B cell (primary cell): Measurements from ENCODE around the gene JAK2. TPM values are rescaled to one million over a fixed set of nuclear protein-coding genes. Genes with fewer than 3 reads are reported as not detected.

Source experiments
- ATAC-seq: fragments of 200-7000 bp; cut with Tn5 transposase; one replicate; pipeline ENCODE4 v1.10.0; 2021; ENCODE audit warnings: low read depth, mild to moderate bottlenecking, moderate number of reproducible peaks, moderate library complexity
- CTCF ChIA-PET: fragments of 350-600 bp; sonication (Branson Sonifier 250); formaldehyde crosslinking; loops from one replicate; lab custom pipeline; 2021; ENCODE audit warnings: antibody characterized with exemption, inconsistent platforms; lab: Charles Lee
- POLR2A ChIA-PET: fragments of 350-600 bp; sonication (Branson Sonifier 250); formaldehyde crosslinking; loops from one replicate; lab custom pipeline; 2021; ENCODE audit warnings: antibody characterized with exemption; lab: Charles Lee
- DNase-seq: peaks from one replicate; pipeline ENCODE4 v3.0.0; 2013
- H2AFZ ChIP-seq: 2 replicates; pipeline ENCODE4 v1.6.1; 2012; ENCODE audit warnings: mild to moderate bottlenecking, low read depth, low read length; ENCODE audit not compliant: insufficient read depth, poor library complexity, severe bottlenecking
- H3K27ac ChIP-seq, 2 donors: 1 replicate in 1 of 2; 2 replicates in 1 of 2; pipeline ENCODE4 v1.5.1; 2012 to 2013; ENCODE audit warnings: low read length in 2 of 2, mild to moderate bottlenecking in 2 of 2, moderate library complexity in 1 of 2
- H3K27me3 ChIP-seq, 4 experiments: fragments of 200-600 bp in 1 of 4; sonication (generic) in 1 of 4; replicated peaks in 1 of 4; 1 replicate in 2 of 4; 2 replicates in 2 of 4; pipeline versions ENCODE4 v1.6.1 to v1.7.0; 2013 to 2016; ENCODE audit warnings: low read length in 3 of 4, mild to moderate bottlenecking in 2 of 4, mixed read lengths in 1 of 4, moderate library complexity in 1 of 4; ENCODE audit not compliant: insufficient read depth in 4 of 4, control insufficient read depth in 3 of 4; ENCODE audit errors: control extremely low read depth in 1 of 4
- H3K36me3 ChIP-seq, 2 experiments: replicated peaks in 1 of 2; 1 replicate in 1 of 2; 2 replicates in 1 of 2; pipeline versions ENCODE4 v1.6.1 to v1.7.1; 2013; ENCODE audit warnings: low read length in 1 of 2; ENCODE audit not compliant: insufficient read depth in 2 of 2, control insufficient read depth in 1 of 2; ENCODE audit errors: control extremely low read depth in 1 of 2, extremely low read depth in 1 of 2
- H3K4me1 ChIP-seq, 2 donors: fragments of 200-600 bp in 1 of 2; sonication (generic) in 1 of 2; 1 replicate in 1 of 2; 2 replicates in 1 of 2; pipeline versions ENCODE4 v1.5.1 to v1.6.1; 2013 to 2017; ENCODE audit warnings: low read length in 2 of 2; ENCODE audit not compliant: control insufficient read depth in 2 of 2, insufficient read depth in 2 of 2
- H3K4me2 ChIP-seq: replicated peaks from 2 replicates; pipeline ENCODE3; 2012; ENCODE audit warnings: mild to moderate bottlenecking, low read depth, low read length; ENCODE audit not compliant: poor library complexity, severe bottlenecking
- H3K4me3 ChIP-seq, 5 experiments: fragments of 200-600 bp in 1 of 5; sonication (generic) in 1 of 5; 1 replicate in 3 of 5; 2 replicates in 2 of 5; pipeline versions ENCODE4 v1.5.1 to v1.7.0; 2011 to 2016; ENCODE audit warnings: low read length in 4 of 5, mild to moderate bottlenecking in 4 of 5, low read depth in 2 of 5, control low read depth in 1 of 5, moderate library complexity in 1 of 5; ENCODE audit not compliant: insufficient read depth in 1 of 5; ENCODE audit errors: control extremely low read depth in 1 of 5, extremely low read depth in 1 of 5
- H3K79me2 ChIP-seq: fragments of 200-600 bp; sonication (generic); one replicate; pipeline ENCODE4 v1.6.0; 2016; ENCODE audit warnings: low read length; ENCODE audit not compliant: control insufficient read depth, insufficient read depth
- H3K9ac ChIP-seq: fragments of 200-600 bp; sonication (generic); 2 replicates; pipeline ENCODE4 v1.6.1; 2017; ENCODE audit warnings: mild to moderate bottlenecking, low read length, moderate library complexity
- H3K9me3 ChIP-seq, 3 donors: one replicate each; pipeline versions ENCODE4 v1.6.1 to v1.7.1; 2013; ENCODE audit warnings: low read length in 2 of 3; ENCODE audit not compliant: control insufficient read depth in 2 of 3, insufficient read depth in 1 of 3; ENCODE audit errors: control extremely low read depth in 1 of 3
- H4K20me1 ChIP-seq: 2 replicates; pipeline ENCODE4 v1.6.0; 2012; ENCODE audit warnings: mild to moderate bottlenecking, low read length; ENCODE audit not compliant: insufficient read depth, control insufficient read depth, poor library complexity, severe bottlenecking
- H3K27ac Mint-ChIP-seq: one replicate; pipeline ENCODE4 v1.8.0; 2021; ENCODE audit warnings: mixed read lengths
- H3K27me3 Mint-ChIP-seq: one replicate; pipeline ENCODE4 v1.8.0; 2021; ENCODE audit warnings: mixed read lengths
- H3K4me1 Mint-ChIP-seq: one replicate; pipeline ENCODE4 v1.8.0; 2021; ENCODE audit warnings: mixed read lengths
- H3K4me3 Mint-ChIP-seq: one replicate; pipeline ENCODE4 v1.8.0; 2021; ENCODE audit warnings: mixed read lengths
- H3K9me3 Mint-ChIP-seq: one replicate; pipeline ENCODE4 v1.8.0; 2022; ENCODE audit warnings: mixed read lengths; ENCODE audit not compliant: insufficient read depth
- EZH2 ChIP-seq: IDR thresholded peaks from 2 replicates; pipeline ENCODE4 v1.6.1; 2012; ENCODE audit warnings: borderline replicate concordance, low read depth, mild to moderate bottlenecking, moderate library complexity, low read length; ENCODE audit not compliant: insufficient read depth, poor library complexity, severe bottlenecking
- WGBS: methylation state at CpG from one replicate; pipeline ENCODE4 v1.1.5; 2013; ENCODE audit warnings: missing lambda C conversion rate; ENCODE audit not compliant: insufficient coverage; 5-methylcytosine and 5-hydroxymethylcytosine counted together
- intact Hi-C: fragments of 100-400 bp; cut with micrococcal nuclease; formaldehyde crosslinking; loops from one replicate; pipeline ENCODE4 v1.10.0; 2022
- polyA plus RNA-seq: library from polyadenylated mRNA; depleted of rRNA; stranded (reverse); fragments of >200 nt; gene quantifications from 2 replicates; pipeline ENCODE4 v1.2.3, GENCODE V29; 2012
- total RNA-seq, 2 donors: library from RNA; stranded (reverse); fragments of 120-200 nt in 1 of 2; gene quantifications; 1 replicate in 1 of 2; 2 replicates in 1 of 2; pipeline versions ENCODE4 v1.2.3 to v1.2.4, GENCODE V29; 2013 to 2022
- TF ChIP-seq, protein P1 (sequence below): fragments of 200-600 bp; IDR thresholded peaks from one replicate; pipeline ENCODE4 v1.8.0; 2022; ENCODE audit warnings: antibody characterized with exemption, mild to moderate bottlenecking

JAK2 gene
- total and polyA plus RNA-seq, 2 donors (not counting 1 experiment from before 2014, with no cell fraction given): 8.0 to 24.6 TPM

DNA sequence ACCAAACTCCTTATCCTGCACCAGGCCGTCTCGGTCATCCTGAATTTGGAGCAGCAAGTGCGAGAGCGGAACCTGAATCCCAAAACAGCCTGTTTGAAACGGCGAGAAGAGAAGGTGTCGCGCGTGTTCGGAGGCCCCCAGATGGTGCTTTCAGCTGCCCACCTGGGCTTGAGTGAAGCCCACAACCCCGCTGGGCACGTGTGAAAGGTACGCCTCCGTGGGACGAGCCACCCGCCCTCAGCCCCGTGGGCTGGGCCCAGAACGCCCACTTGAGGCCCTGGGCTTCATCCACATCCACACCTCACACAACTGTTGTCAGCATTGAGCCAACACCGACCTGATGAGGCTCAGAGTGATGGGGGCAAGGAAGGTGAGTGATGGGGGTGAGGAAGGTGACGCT, 127.6 kb downstream of the JAK2 start:
- Mint-ChIP-seq H3K27ac (no peak overlapping the region), H3K9me3 (no peaks in the 10 kb centered on the region), H3K4me3 (no peak overlapping the region), H3K27me3 (no peaks in the 10 kb centered on the region), H3K4me1 (no peaks in the 10 kb centered on the region)
- Histone ChIP-seq H3K27ac (no peak overlapping the region), H3K27me3 (no peaks in the 10 kb centered on the region), H3K9me3 (peaks cover 0 to 42% (median 3%) of the 10 kb centered on the region in 3 donors), H3K4me2 (no peak overlapping the region), H3K79me2 (no peaks in the 10 kb centered on the region), H3K9ac (no peak overlapping the region), H2AFZ (no peak overlapping the region), H3K4me1 (no peaks in the 10 kb centered on the region), H3K36me3 (peaks cover 2 to 40% of the 10 kb centered on the region in 2 experiments), H4K20me1 (no peaks in the 10 kb centered on the region), H3K4me3 (no peak overlapping the region)
- no peak for ATAC-seq
- 98% methylated on average over 11 of the region's 20 CpGs for WGBS
- POLR2A ChIA-PET: no interaction called here
- DNase-seq: no peak
- intact Hi-C loops: no loop called here
- TF ChIP-seq EZH2: no peak
- TF ChIP-seq, protein P1, sequence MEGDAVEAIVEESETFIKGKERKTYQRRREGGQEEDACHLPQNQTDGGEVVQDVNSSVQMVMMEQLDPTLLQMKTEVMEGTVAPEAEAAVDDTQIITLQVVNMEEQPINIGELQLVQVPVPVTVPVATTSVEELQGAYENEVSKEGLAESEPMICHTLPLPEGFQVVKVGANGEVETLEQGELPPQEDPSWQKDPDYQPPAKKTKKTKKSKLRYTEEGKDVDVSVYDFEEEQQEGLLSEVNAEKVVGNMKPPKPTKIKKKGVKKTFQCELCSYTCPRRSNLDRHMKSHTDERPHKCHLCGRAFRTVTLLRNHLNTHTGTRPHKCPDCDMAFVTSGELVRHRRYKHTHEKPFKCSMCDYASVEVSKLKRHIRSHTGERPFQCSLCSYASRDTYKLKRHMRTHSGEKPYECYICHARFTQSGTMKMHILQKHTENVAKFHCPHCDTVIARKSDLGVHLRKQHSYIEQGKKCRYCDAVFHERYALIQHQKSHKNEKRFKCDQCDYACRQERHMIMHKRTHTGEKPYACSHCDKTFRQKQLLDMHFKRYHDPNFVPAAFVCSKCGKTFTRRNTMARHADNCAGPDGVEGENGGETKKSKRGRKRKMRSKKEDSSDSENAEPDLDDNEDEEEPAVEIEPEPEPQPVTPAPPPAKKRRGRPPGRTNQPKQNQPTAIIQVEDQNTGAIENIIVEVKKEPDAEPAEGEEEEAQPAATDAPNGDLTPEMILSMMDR: no peak
- CTCF ChIA-PET: no interaction called here

DNA sequence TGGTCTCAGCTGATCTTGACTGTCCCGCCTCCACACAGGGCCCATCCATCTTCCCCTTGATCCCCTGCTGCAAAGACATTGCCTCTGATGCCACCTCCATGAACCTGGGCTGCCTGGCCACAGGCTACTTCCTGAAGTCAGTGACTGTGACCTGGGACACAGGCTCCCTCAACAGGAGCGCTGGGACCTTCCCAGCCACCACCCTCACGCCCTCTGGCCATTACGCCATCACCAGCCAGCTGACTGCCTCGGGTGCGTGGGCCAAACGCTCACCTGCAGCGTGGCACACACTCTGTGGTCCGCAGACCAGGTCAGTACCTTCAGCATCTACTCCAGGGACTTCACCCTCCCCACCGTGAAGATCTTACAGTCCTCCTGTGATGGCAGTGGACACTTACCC, 128.5 kb downstream of the JAK2 start:
- TF ChIP-seq, protein P1: no peak
- TF ChIP-seq EZH2: no peak
- no peak overlapping the region for H3K4me3 ChIP-seq
- Mint-ChIP-seq H3K27ac (no peak overlapping the region), H3K27me3 (no peaks in the 10 kb centered on the region), H3K4me1 (no peaks in the 10 kb centered on the region), H3K4me3 (no peak overlapping the region), H3K9me3 (no peaks in the 10 kb centered on the region)
- H2AFZ ChIP-seq: no peak overlapping the region
- CTCF ChIA-PET: no interaction called here
- H4K20me1 ChIP-seq: no peaks in the 10 kb centered on the region
- H3K4me2 ChIP-seq: no peak overlapping the region
- no peaks in the 10 kb centered on the region for H3K79me2 ChIP-seq
- over 99% methylated on average over 10 of the region's 10 CpGs for WGBS
- ATAC-seq (no peak), DNase-seq (no peak)
- no peak overlapping the region for H3K27ac ChIP-seq
- no peak overlapping the region for H3K9ac ChIP-seq
- peaks cover 0 to 42% (median 3%) of the 10 kb centered on the region in 3 donors for H3K9me3 ChIP-seq
- intact Hi-C loops: no loop called here
- POLR2A ChIA-PET: no interaction called here
- no peaks in the 10 kb centered on the region for H3K27me3 ChIP-seq
- no peaks in the 10 kb centered on the region for H3K4me1 ChIP-seq
- H3K36me3 ChIP-seq: peaks cover 2 to 40% of the 10 kb centered on the region in 2 experiments
